AG09309 (cell line): ENCODE data around the gene ACCSL.

Source experiments
- DNase-seq: peaks from one replicate; pipeline ENCODE4 v3.0.0-alpha.2; 2010; ENCODE audit warnings: low read depth
- H3K4me3 ChIP-seq: 2 replicates; pipeline ENCODE4 v1.5.1; 2011; ENCODE audit warnings: mild to moderate bottlenecking, low read depth, low read length, moderate library complexity; ENCODE audit not compliant: control insufficient read depth
- TF ChIP-seq, protein P1 (sequence below): IDR thresholded peaks from 2 replicates; pipeline ENCODE4 v1.5.1; 2011; ENCODE audit warnings: mild to moderate bottlenecking, low read depth, low read length, inconsistent platforms; ENCODE audit not compliant: insufficient read depth, control insufficient read depth; ENCODE audit errors: missing control alignments

ACCSL gene

DNA sequence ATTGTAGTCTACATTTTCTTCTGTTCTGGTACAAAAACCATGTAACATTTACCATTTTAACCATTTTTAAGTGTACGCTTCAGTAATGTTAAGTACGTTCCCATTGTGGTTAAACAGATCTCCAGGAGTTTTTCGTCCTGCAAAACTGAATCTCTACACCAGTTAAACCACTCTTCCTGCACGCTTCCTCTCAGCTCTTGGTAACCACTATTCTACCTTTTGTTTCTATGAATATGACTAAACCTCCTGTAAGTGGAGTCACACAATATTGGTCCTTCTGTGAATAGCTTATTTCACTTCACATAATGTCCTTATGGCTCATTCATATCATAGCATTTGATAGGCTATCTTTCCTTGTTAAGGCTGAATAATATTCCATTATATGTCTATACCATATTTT, 40.6 kb downstream of the ACCSL start:
- TF ChIP-seq, protein P1, sequence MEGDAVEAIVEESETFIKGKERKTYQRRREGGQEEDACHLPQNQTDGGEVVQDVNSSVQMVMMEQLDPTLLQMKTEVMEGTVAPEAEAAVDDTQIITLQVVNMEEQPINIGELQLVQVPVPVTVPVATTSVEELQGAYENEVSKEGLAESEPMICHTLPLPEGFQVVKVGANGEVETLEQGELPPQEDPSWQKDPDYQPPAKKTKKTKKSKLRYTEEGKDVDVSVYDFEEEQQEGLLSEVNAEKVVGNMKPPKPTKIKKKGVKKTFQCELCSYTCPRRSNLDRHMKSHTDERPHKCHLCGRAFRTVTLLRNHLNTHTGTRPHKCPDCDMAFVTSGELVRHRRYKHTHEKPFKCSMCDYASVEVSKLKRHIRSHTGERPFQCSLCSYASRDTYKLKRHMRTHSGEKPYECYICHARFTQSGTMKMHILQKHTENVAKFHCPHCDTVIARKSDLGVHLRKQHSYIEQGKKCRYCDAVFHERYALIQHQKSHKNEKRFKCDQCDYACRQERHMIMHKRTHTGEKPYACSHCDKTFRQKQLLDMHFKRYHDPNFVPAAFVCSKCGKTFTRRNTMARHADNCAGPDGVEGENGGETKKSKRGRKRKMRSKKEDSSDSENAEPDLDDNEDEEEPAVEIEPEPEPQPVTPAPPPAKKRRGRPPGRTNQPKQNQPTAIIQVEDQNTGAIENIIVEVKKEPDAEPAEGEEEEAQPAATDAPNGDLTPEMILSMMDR: no peak
- no peak overlapping the region for H3K4me3 ChIP-seq
- DNase-seq: no peak

DNA sequence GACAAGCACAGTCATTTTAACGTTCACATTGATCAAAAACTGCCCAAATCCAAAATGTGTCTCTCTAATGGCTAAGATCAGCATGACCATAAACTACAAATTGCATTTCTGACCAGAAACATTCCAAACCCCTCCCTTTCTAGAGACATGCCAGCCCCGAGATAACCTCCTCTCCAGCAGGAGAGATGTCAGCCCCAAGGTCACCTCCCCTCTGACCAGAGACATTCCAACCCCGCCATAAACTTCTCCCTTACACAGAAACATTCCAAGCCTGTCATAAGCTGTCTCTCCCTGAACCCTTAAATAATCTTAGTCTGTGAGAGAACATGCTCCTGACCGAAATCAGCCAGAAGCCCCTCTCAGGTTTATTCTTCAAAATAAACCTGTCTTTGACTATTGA, 41.1 kb downstream of the ACCSL start:
- no peak overlapping the region for H3K4me3 ChIP-seq
- no peak for DNase-seq
- TF ChIP-seq, protein P1: no peak

DNA sequence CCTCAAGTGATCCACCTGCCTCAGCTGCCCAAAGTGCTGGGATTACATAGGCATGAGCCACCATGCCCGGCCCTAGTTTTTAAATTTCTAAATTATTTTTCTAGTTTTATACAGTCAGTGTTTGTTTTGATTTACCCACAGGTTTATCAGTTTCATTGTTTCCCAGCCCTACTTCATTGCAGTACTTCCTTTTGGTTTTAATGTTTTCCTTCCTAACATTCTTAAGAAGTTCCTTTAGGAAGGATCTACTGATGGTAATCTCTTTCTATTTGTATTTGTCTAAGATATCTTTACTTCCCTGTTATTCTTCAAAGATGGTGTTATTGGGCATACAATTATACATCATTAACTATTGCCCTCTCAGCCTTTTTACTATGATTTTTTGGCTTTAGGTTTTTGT, 42.8 kb downstream of the ACCSL start:
- TF ChIP-seq, protein P1: no peak
- H3K4me3 ChIP-seq: no peak overlapping the region
- no peak for DNase-seq

DNA sequence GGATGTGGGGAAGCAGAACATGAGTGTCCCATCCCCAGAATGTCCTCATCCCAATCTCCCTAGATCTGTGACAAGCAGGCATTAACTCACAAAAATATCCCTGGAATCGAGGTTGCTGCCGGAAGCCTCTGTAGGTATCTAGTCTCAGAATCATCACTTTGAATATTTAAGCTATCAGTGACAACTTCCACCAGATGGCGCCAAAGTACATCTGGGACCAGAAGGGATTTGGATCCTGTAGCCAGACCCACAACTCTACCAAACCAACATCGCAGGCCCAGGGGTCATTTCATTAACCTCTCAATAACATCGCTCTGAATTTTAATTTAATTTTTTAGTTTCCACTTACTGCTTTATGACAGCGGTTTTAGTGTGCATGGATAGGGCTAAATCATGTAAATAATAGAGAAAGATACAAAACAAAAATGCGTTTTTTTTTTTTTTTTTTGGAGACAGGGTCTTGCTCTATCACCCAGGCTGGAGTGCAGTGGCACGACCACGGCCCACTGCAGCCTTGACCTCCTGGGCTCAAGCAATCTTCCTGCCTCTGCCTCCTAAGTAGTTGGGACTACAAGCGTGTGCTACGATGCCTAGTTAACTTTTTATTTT, 46.6 kb downstream of the ACCSL start:
- no peak overlapping the region for H3K4me3 ChIP-seq
- TF ChIP-seq, protein P1: peak; percentile 79
- DNase-seq: peak; percentile 52

DNA sequence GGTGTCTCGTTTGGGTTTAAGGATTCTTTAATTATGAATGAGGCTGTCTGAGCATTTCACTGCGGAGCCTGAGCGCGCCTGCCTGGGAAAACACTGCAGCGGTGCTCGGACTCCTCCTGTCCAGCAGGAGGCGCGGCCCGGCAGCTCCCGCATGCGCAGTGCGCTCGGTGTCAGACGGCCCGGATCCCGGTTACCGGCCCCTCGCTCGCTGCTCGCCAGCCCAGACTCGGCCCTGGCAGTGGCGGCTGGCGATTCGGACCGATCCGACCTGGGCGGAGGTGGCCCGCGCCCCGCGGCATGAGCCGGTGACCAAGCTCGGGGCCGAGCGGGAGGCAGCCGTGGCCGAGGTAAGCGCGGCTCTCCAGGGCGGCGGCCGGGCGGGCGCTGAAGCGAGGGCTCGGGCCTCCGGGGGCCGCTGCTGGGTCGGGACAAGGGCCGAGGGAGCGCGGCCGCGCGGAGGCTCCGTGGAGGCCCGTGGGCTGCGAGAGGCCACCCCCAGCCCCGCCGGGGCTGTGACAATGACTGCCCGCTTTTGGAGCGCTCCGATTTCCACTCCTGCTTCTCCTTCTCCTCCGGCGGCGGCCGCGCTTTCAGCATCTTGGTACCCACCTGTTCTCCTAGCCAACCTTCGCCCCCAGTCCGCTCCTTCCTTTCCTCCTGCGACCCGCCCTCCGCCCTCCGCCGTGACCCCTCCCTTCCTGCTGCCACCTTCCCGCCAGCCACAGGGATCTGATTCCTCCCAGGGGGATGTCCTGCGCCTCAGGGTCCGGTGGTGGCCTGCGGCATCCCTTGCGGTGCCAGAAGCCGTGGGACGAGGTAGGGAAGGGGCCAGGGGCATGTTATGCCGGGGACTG, 48.0 kb downstream of the ACCSL start, which contains the start of gene EXT2:
EXT2 (plus strand) TSS at position 173 of the 854 bp plus-strand sequence. CDS start 12,035 bp downstream, outside the sequence.
- TF ChIP-seq, protein P1: peak; percentile 87
- DNase-seq: peak; percentile 37
- peak within 1 kb of the TSS; percentile 98 for H3K4me3 ChIP-seq

DNA sequence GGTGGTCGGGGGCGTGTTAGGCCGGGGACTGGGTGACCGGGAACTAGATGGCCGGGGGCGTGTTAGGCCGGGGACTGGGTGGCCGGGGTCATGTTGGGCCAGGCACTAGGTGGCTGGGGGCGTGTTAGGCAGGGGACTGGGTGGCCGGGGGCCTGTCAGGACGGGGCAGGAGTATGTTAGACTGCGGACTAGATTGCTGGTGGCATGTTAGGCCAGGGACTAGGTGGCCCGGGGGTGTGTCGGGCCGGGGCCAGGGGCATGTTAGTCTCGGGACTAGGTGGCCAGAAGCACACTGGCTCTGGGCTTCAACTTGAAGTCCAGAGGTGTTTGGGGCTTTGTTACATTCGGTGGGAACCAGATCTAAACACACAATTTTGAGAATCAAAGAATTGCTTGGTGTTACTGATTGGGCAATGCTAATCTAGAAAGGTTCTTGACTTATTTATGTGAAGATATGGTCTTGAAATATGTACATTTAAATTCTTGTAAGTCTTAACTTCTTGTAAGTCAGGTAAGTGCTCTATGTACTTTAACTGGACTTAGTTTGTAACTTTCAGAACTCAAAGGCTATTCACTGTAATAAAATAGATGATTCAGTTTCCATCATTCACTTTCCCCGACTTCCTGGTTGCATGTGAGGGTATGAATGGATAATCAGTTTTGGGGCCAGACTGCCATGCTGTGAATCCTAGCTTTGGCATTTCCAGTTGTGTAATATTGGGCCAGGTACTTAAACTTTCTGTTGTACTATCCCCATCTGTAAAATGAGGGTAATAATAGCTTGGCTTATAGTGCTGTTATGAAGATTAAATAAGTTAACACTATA, 48.8 kb downstream of the ACCSL start:
- DNase-seq: peak; percentile 28
- TF ChIP-seq, protein P1: no peak
- peak overlapping the region; percentile 98 for H3K4me3 ChIP-seq
